ENCODE results near the gene BRK1. TPM values are rescaled to one million over a fixed set of nuclear protein-coding genes. Genes with fewer than 3 reads are reported as not detected.
"Not testable (repeated sequence)": the region's sequence is repeated elsewhere in the genome, so short reads cannot be mapped to it uniquely, and the experiment has no call there.

The BRK1 gene
- total and polyA plus RNA-seq, 5 experiments from 2014 or later = 59.8 to 259 (median 202) TPM

- POLR2A ChIA-PET = interaction anchor here (0.6 to 1.7 kb wide), 2 partner anchors 9 to 34 kb away, joined by 3 to 6 read pairs; partner anchors contain the start of gene VHL
- Mint-ChIP-seq H3K9me3 (no peaks in the 10 kb centered on the region), H3K36me3 (peaks cover 0 to 76% (median 14%) of the 10 kb centered on the region in 3 donors), H3K4me1 (peaks cover 4 to 23% (median 20%) of the 10 kb centered on the region in 4 donors), H3K27ac (no peak overlapping the region), H3K4me3 (no peak overlapping the region), H3K27me3 (no peaks in the 10 kb centered on the region)
- DNase-seq (no peak), ATAC-seq (no peak)
These were observed 35.5 kb downstream of the BRK1 start for GRCh38 chr3:10150987-10151386.

GRCh38 chr3:10154335-10155122, 39.1 kb downstream of the BRK1 start:
- H3K27me3 Mint-ChIP-seq = no peaks in the 10 kb centered on the region
- DNase-seq (no peak), ATAC-seq (peak in 1 of 2 donors; percentile 30)
- peaks cover 0 to 6% (median 1%) of the 10 kb centered on the region in 4 donors for H3K4me1 Mint-ChIP-seq
- no peak overlapping the region for H3K4me3 Mint-ChIP-seq
- no peaks in the 10 kb centered on the region for H3K9me3 Mint-ChIP-seq
- POLR2A ChIA-PET = interaction anchor here (0.6 to 1.0 kb wide), 2 partner anchors 20 to 39 kb away, joined by 3 to 4 read pairs; no protein-coding TSS in a partner anchor
- peaks cover 0 to 46% (median 14%) of the 10 kb centered on the region in 3 donors for H3K36me3 Mint-ChIP-seq
- peak overlapping the region in 7 of 10 donors; percentile 18 to 60 (median 48) for H3K27ac Mint-ChIP-seq

GRCh38 chr3:10155123-10155472, 39.6 kb downstream of the BRK1 start:
- no peaks in the 10 kb centered on the region for H3K9me3 Mint-ChIP-seq
- no peak overlapping the region for H3K4me3 Mint-ChIP-seq
- POLR2A ChIA-PET = no interaction called here
- H3K4me1 Mint-ChIP-seq = peaks cover 0 to 2% (median 0%) of the 10 kb centered on the region in 4 donors
- peak overlapping the region in 4 of 10 donors; percentile 48 to 60 (median 50) for H3K27ac Mint-ChIP-seq
- no peak for DNase-seq
- H3K27me3 Mint-ChIP-seq = no peaks in the 10 kb centered on the region
- peaks cover 0 to 40% (median 9%) of the 10 kb centered on the region in 3 donors for H3K36me3 Mint-ChIP-seq
- no peak for ATAC-seq

- no peak for ATAC-seq
- no peaks in the 10 kb centered on the region for H3K27me3 Mint-ChIP-seq
- H3K4me3 Mint-ChIP-seq = no peak overlapping the region
- H3K27ac Mint-ChIP-seq = peak overlapping the region in 5 of 10 donors; percentile 2 to 73 (median 48)
- no peaks in the 10 kb centered on the region for H3K4me1 Mint-ChIP-seq
- POLR2A ChIA-PET = no interaction called here
- peaks cover 0 to 34% (median 3%) of the 10 kb centered on the region in 3 donors for H3K36me3 Mint-ChIP-seq
- DNase-seq = no peak
- no peaks in the 10 kb centered on the region for H3K9me3 Mint-ChIP-seq
These were observed 40.2 kb downstream of the BRK1 start for GRCh38 chr3:10155658-10156057.

GRCh38 chr3:10157031-10157430, 41.6 kb downstream of the BRK1 start:
- Mint-ChIP-seq H3K4me1 (no peaks in the 10 kb centered on the region), H3K36me3 (peaks cover 0 to 21% (median 0%) of the 10 kb centered on the region in 3 donors), H3K27ac (no peak overlapping the region), H3K9me3 (no peaks in the 10 kb centered on the region), H3K4me3 (no peak overlapping the region), H3K27me3 (no peaks in the 10 kb centered on the region)
- DNase-seq = no peak
- no peak for ATAC-seq
- POLR2A ChIA-PET = no interaction called here

GRCh38 chr3:10158555-10158954, 43.1 kb downstream of the BRK1 start:
- POLR2A ChIA-PET, H3K4me1 Mint-ChIP-seq, H3K9me3 Mint-ChIP-seq, H3K4me3 Mint-ChIP-seq, H3K27ac Mint-ChIP-seq, H3K27me3 Mint-ChIP-seq, DNase-seq, ATAC-seq, H3K36me3 Mint-ChIP-seq: not testable (repeated sequence)

GRCh38 chr3:10160346-10160745, 44.9 kb downstream of the BRK1 start:
- Mint-ChIP-seq H3K36me3 (no peaks in the 10 kb centered on the region), H3K4me3 (no peak overlapping the region), H3K9me3 (no peaks in the 10 kb centered on the region), H3K27me3 (no peaks in the 10 kb centered on the region), H3K27ac (no peak overlapping the region), H3K4me1 (peaks cover 0 to 11% (median 4%) of the 10 kb centered on the region in 4 donors)
- ATAC-seq (no peak), DNase-seq (no peak)
- POLR2A ChIA-PET = interaction anchor here (1.0 kb wide), 1 partner anchor 39 kb away, joined by 6 read pairs; no protein-coding TSS in a partner anchor

- H3K4me3 Mint-ChIP-seq = no peak overlapping the region
- POLR2A ChIA-PET = no interaction called here
- H3K36me3 Mint-ChIP-seq = no peaks in the 10 kb centered on the region
- no peak overlapping the region for H3K27ac Mint-ChIP-seq
- DNase-seq (no peak), ATAC-seq (no peak)
- H3K27me3 Mint-ChIP-seq = no peaks in the 10 kb centered on the region
- H3K4me1 Mint-ChIP-seq = peaks cover 0 to 15% (median 7%) of the 10 kb centered on the region in 4 donors
- H3K9me3 Mint-ChIP-seq = no peaks in the 10 kb centered on the region
These were observed 45.5 kb downstream of the BRK1 start for GRCh38 chr3:10160925-10161324.

- POLR2A ChIA-PET = interaction anchor here (0.9 to 5.6 kb wide), 2 partner anchors 31 to 102 kb away, joined by 3 to 43 read pairs; no protein-coding TSS in a partner anchor
- Mint-ChIP-seq H3K27me3 (no peaks in the 10 kb centered on the region), H3K36me3 (no peaks in the 10 kb centered on the region), H3K27ac (no peak overlapping the region), H3K4me3 (no peak overlapping the region), H3K4me1 (peaks cover 5 to 27% (median 15%) of the 10 kb centered on the region in 4 donors), H3K9me3 (no peaks in the 10 kb centered on the region)
- ATAC-seq (no peak), DNase-seq (no peak)
These were observed 46.7 kb downstream of the BRK1 start for GRCh38 chr3:10162185-10162584.

- H3K27me3 Mint-ChIP-seq, DNase-seq, H3K9me3 Mint-ChIP-seq, ATAC-seq: not testable (repeated sequence)
- Mint-ChIP-seq H3K27ac (peak overlapping the region in 7 of 10 donors; percentile 13 to 83 (median 65)), H3K36me3 (peaks cover 2 to 13% (median 7%) of the 10 kb centered on the region in 3 donors), H3K4me1 (peaks cover 5 to 31% (median 17%) of the 10 kb centered on the region in 4 donors), H3K4me3 (peak overlapping the region; percentile 71 to 95 (median 82))
- POLR2A ChIA-PET = interaction anchor here (0.6 to 5.6 kb wide), 5 partner anchors 12 to 38 kb away, joined by 4 to 43 read pairs (median 6); no protein-coding TSS in a partner anchor
These were observed 48.7 kb downstream of the BRK1 start for GRCh38 chr3:10164201-10164545.

- POLR2A ChIA-PET = interaction anchor here (0.6 to 5.6 kb wide), 9 partner anchors 12 to 178 kb away, joined by 3 to 43 read pairs (median 4); partner anchors contain the start of gene EMC3
- H3K4me3 Mint-ChIP-seq = peak within 1 kb of the TSS; percentile 71 to 95 (median 84)
- H3K4me1 Mint-ChIP-seq = peaks cover 5 to 31% (median 17%) of the 10 kb centered on the region in 4 donors
- H3K27ac Mint-ChIP-seq = peak within 1 kb of the TSS in 9 of 10 donors; percentile 54 to 86 (median 69)
- H3K27me3 Mint-ChIP-seq = no peaks in the 10 kb centered on the region
- peaks cover 2 to 17% (median 7%) of the 10 kb centered on the region in 3 donors for H3K36me3 Mint-ChIP-seq
- ATAC-seq (peak; percentile 80 to 85), DNase-seq (peak; percentile 11 to 74 (median 60))
- H3K9me3 Mint-ChIP-seq = peaks cover 0 to 12% (median 7%) of the 10 kb centered on the region in 9 donors
These were observed 49.3 kb downstream of the BRK1 start, which contains the start of gene IRAK2 for GRCh38 chr3:10164546-10165393. TSS of gene IRAK2 (plus strand) at chr3:10164919. CDS start at chr3:10164955, 36 bp downstream.

- H3K36me3 Mint-ChIP-seq = peaks cover 2 to 19% (median 7%) of the 10 kb centered on the region in 3 donors
- ATAC-seq (no peak), DNase-seq (no peak)
- H3K4me3 Mint-ChIP-seq = peak overlapping the region; percentile 19 to 95 (median 74)
- H3K9me3 Mint-ChIP-seq = peaks cover 0 to 12% (median 7%) of the 10 kb centered on the region in 9 donors
- H3K27ac Mint-ChIP-seq = peak overlapping the region in 9 of 10 donors; percentile 4 to 82 (median 70)
- POLR2A ChIA-PET = interaction anchor here (1.5 to 5.6 kb wide), 3 partner anchors 19 to 27 kb away, joined by 5 to 43 read pairs (median 13); no protein-coding TSS in a partner anchor
- H3K27me3 Mint-ChIP-seq = no peaks in the 10 kb centered on the region
- H3K4me1 Mint-ChIP-seq = peaks cover 7 to 41% (median 21%) of the 10 kb centered on the region in 4 donors
These were observed 50.7 kb downstream of the BRK1 start for GRCh38 chr3:10166213-10166604.

All from naive thymus-derived CD8-positive, alpha-beta T cell (primary cell).